AG09309 (cell line): ENCODE data around the gene FABP2.

ENCODE experiments used
- DNase-seq: peaks from one replicate; pipeline ENCODE4 v3.0.0-alpha.2; 2010; ENCODE audit warnings: low read depth
- H3K4me3 ChIP-seq: 2 replicates; pipeline ENCODE4 v1.5.1; 2011; ENCODE audit warnings: mild to moderate bottlenecking, low read depth, low read length, moderate library complexity; ENCODE audit not compliant: control insufficient read depth
- CTCF ChIP-seq: IDR thresholded peaks from 2 replicates; pipeline ENCODE4 v1.5.1; 2011; ENCODE audit warnings: mild to moderate bottlenecking, low read depth, low read length, inconsistent platforms; ENCODE audit not compliant: insufficient read depth, control insufficient read depth; ENCODE audit errors: missing control alignments

The FABP2 gene

GRCh38 chr4:119313237-119313636 is 8.7 kb downstream of the FABP2 start:
- no peak overlapping the region for H3K4me3 ChIP-seq
- no peak for DNase-seq
- no peak for TF ChIP-seq CTCF

GRCh38 chr4:119310826-119311225 is 11.1 kb downstream of the FABP2 start:
- no peak for DNase-seq
- no peak overlapping the region for H3K4me3 ChIP-seq
- no peak for TF ChIP-seq CTCF

GRCh38 chr4:119307606-119308005 is 14.3 kb downstream of the FABP2 start:
- TF ChIP-seq CTCF: no peak
- H3K4me3 ChIP-seq: no peak overlapping the region
- no peak for DNase-seq

- TF ChIP-seq CTCF: no peak
- no peak overlapping the region for H3K4me3 ChIP-seq
- DNase-seq: no peak
These were observed 17.5 kb downstream of the FABP2 start for GRCh38 chr4:119304431-119304830.

GRCh38 chr4:119303587-119304305 is 18.2 kb downstream of the FABP2 start:
- TF ChIP-seq CTCF: no peak
- H3K4me3 ChIP-seq: no peak overlapping the region
- no peak for DNase-seq

GRCh38 chr4:119302073-119302832 is 19.7 kb downstream of the FABP2 start:
- DNase-seq: no peak
- no peak overlapping the region for H3K4me3 ChIP-seq
- TF ChIP-seq CTCF: no peak
